ENCODE results near the gene MACROD2.

DNA sequence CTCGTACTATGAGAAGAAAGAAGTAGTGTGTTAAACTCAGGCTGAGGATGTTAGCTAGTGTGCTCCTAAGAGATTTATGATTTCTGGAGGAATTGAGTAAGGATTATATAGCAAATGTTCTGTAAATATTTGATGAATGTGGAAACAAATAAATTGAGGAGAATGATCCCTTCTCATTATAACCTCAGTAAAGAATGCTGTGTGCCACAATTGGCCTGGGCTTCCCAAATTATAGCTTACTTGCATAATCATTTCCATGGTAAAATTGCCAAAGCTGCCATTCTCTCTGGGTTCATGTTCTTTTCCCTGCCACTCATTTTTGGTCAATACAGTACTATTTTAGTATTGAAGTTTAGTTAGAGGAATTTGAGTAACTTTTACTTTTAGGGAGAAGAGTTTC lies 213.6 kb downstream of the MACROD2 start:
- TF ChIP-seq PRDM1 (tag by site-specific recombination; IDR thresholded peaks at IDR 0.05) (no peak), MZF1 (tag by site-specific recombination; IDR thresholded peaks at IDR 0.05; ENCODE audit: borderline replicate concordance) (no peak), ZNF660 (tag by site-specific recombination; IDR thresholded peaks at IDR 0.05) (no peak), ZNF670 (tag by site-specific recombination; IDR thresholded peaks at IDR 0.05; ENCODE audit: low read depth) (no peak), ZBTB20 (tag by site-specific recombination; IDR thresholded peaks at IDR 0.05) (no peak), KLF16 (tag by site-specific recombination; IDR thresholded peaks at IDR 0.05) (no peak)
- TF ChIP-seq, protein P1, sequence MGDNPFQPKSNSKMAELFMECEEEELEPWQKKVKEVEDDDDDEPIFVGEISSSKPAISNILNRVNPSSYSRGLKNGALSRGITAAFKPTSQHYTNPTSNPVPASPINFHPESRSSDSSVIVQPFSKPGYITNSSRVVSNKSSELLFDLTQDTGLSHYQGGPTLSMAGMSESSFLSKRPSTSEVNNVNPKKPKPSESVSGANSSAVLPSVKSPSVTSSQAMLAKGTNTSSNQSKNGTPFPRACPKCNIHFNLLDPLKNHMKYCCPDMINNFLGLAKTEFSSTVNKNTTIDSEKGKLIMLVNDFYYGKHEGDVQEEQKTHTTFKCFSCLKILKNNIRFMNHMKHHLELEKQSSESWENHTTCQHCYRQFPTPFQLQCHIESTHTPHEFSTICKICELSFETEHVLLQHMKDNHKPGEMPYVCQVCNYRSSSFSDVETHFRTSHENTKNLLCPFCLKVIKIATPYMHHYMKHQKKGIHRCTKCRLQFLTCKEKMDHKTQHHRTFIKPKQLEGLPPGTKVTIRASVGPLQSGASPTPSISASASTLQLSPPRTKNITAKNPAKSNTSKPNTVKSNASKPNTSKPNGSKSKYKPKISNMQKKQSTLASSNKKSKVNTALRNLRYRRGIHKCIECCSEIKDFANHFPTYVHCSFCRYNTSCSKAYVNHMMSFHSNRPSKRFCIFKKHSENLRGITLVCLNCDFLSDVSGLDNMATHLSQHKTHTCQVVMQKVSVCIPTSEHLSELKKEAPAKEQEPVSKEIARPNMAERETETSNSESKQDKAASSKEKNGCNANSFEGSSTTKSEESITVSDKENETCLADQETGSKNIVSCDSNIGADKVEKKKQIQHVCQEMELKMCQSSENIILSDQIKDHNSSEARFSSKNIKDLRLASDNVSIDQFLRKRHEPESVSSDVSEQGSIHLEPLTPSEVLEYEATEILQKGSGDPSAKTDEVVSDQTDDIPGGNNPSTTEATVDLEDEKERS (tag by site-specific recombination; IDR thresholded peaks at IDR 0.05): no peak
- TF ChIP-seq, protein P2, sequence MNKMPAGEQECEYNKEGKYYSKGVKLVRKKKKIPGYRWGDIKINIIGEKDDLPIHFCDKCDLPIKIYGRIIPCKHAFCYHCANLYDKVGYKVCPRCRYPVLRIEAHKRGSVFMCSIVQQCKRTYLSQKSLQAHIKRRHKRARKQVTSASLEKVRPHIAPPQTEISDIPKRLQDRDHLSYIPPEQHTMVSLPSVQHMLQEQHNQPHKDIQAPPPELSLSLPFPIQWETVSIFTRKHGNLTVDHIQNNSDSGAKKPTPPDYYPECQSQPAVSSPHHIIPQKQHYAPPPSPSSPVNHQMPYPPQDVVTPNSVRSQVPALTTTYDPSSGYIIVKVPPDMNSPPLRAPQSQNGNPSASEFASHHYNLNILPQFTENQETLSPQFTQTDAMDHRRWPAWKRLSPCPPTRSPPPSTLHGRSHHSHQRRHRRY (tag by site-specific recombination; IDR thresholded peaks at IDR 0.05): no peak
- TF ChIP-seq, protein P3, sequence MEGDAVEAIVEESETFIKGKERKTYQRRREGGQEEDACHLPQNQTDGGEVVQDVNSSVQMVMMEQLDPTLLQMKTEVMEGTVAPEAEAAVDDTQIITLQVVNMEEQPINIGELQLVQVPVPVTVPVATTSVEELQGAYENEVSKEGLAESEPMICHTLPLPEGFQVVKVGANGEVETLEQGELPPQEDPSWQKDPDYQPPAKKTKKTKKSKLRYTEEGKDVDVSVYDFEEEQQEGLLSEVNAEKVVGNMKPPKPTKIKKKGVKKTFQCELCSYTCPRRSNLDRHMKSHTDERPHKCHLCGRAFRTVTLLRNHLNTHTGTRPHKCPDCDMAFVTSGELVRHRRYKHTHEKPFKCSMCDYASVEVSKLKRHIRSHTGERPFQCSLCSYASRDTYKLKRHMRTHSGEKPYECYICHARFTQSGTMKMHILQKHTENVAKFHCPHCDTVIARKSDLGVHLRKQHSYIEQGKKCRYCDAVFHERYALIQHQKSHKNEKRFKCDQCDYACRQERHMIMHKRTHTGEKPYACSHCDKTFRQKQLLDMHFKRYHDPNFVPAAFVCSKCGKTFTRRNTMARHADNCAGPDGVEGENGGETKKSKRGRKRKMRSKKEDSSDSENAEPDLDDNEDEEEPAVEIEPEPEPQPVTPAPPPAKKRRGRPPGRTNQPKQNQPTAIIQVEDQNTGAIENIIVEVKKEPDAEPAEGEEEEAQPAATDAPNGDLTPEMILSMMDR (tag by site-specific recombination; IDR thresholded peaks at IDR 0.05): no peak
